HL-60 (cell line): ENCODE results near the gene HYPK.

ENCODE experiments used
- CTCF ChIP-seq: IDR thresholded peaks from one replicate; pipeline ENCODE4 v1.5.1; 2011; ENCODE audit warnings: low read length, control low read depth, inconsistent platforms; ENCODE audit not compliant: insufficient read depth
- GABPA ChIP-seq: IDR thresholded peaks from 2 replicates; pipeline ENCODE4 v1.6.1; 2012; ENCODE audit warnings: low read depth
- POLR2AphosphoS5 ChIP-seq: IDR thresholded peaks from 2 replicates; pipeline ENCODE4 v1.6.1; 2012; ENCODE audit warnings: low read depth
- REST ChIP-seq: IDR thresholded peaks from 2 replicates; pipeline ENCODE4 v1.6.1; 2012; ENCODE audit warnings: low read depth; ENCODE audit not compliant: insufficient replicate concordance
- SPI1 ChIP-seq: IDR thresholded peaks from 2 replicates; pipeline ENCODE4 v1.6.1; 2012; ENCODE audit warnings: low read depth, mild to moderate bottlenecking, borderline replicate concordance

- TF ChIP-seq CTCF (no peak), POLR2AphosphoS5 (no peak), GABPA (no peak), REST (no peak), SPI1 (no peak)
These were observed 21.4 kb upstream of the HYPK start for GRCh38 chr15:43779016-43779415.
